ENCODE data around the gene ACTR2. TPM values are rescaled to one million over a fixed set of nuclear protein-coding genes. Genes with fewer than 3 reads are reported as not detected.

The ACTR2 gene
- total RNA-seq, 1 experiment from 2014 or later = 228 TPM

DNA sequence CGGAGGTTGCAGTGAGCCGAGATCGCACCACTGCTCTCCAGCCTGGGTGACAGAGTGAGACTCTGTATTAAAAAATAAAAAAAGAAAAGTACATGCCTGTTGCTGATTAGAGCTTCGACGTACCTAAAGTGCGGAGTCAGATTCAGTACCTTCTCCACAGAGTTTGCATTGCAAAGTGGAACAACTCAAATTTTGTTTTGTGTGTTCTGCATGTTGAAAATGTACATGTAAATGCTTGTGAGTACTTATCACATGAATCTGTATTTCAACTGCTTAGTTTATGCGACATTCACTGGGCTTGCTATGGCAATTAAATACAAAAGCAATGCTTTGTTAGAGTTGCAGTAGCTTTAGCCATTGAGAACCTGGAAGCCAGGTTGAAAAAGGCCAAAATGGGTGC lies 36.4 kb downstream of the ACTR2 start:
- H3K4me3 ChIP-seq (ENCODE audit: low read length) = no peak overlapping the region
- peaks cover 54% of the 10 kb centered on the region for H3K79me2 ChIP-seq (ENCODE audit: low read length)
- no peak for DNase-seq
- no peaks in the 10 kb centered on the region for H3K27me3 ChIP-seq (ENCODE audit: low read length)
- H3K9me2 ChIP-seq (replicated peaks; ENCODE audit: insufficient read depth, low read length) = no peaks in the 10 kb centered on the region
- peaks cover 23% of the 10 kb centered on the region for H3K4me1 ChIP-seq (ENCODE audit: low read length)
- no peak overlapping the region for H3K4me2 ChIP-seq (ENCODE audit: low read depth, low read length, poor library complexity, severe bottlenecking)
- peaks cover 76% of the 10 kb centered on the region for H4K20me1 ChIP-seq (ENCODE audit: insufficient read depth, low read depth, low read length)
- H3K27ac ChIP-seq (ENCODE audit: low read length) = no peak overlapping the region
- no peak overlapping the region for H3K9ac ChIP-seq (ENCODE audit: low read length)
- H3K36me3 ChIP-seq (ENCODE audit: insufficient read depth, low read length) = peaks cover 70% of the 10 kb centered on the region
- no peak overlapping the region for H2AFZ ChIP-seq (ENCODE audit: low read length)
- no peaks in the 10 kb centered on the region for H3K9me3 ChIP-seq (ENCODE audit: low read length)

DNA sequence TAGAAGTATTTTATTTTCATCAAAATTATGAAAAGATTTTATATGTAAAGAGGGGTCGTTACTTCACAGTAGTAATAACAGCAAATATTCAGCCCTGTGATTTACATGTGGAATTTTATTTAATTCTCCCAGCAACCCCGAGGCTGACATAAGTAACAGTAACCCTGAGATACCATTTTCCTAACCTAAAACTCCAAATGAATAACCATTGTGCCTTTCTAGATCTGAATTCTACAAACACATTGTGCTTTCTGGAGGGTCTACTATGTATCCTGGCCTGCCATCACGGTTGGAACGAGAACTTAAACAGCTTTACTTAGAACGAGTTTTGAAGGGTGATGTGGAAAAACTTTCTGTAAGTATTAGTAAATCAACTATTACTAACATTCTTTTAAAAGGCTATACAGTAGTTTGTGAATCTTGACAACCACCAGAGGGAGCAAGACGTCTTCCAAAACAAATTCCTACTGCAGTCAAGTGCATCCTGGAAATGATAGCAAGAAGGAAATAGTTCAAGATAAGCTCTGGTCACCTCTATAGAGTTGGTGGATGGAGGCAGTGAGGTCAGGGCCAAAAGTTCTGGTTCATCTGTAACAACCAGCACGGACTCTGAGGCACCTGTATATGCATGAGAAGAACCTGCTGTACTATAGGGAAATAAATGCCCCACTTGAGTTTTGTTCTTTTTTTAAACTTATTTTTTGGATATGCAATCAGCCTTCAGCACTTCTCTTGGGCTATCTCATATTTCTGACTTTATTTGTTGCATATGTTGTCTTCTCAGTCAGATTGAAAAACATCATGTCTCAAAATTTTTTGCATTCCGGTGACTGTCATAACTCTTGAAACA lies 37.4 kb downstream of the ACTR2 start:
- H3K4me2 ChIP-seq (ENCODE audit: low read depth, low read length, poor library complexity, severe bottlenecking) = no peak overlapping the region
- H3K27me3 ChIP-seq (ENCODE audit: low read length) = no peaks in the 10 kb centered on the region
- peaks cover 69% of the 10 kb centered on the region for H3K36me3 ChIP-seq (ENCODE audit: insufficient read depth, low read length)
- no peaks in the 10 kb centered on the region for H3K9me3 ChIP-seq (ENCODE audit: low read length)
- H3K9ac ChIP-seq (ENCODE audit: low read length) = no peak overlapping the region
- peaks cover 12% of the 10 kb centered on the region for H3K4me1 ChIP-seq (ENCODE audit: low read length)
- H3K27ac ChIP-seq (ENCODE audit: low read length) = no peak overlapping the region
- H2AFZ ChIP-seq (ENCODE audit: low read length) = no peak overlapping the region
- no peaks in the 10 kb centered on the region for H3K9me2 ChIP-seq (replicated peaks; ENCODE audit: insufficient read depth, low read length)
- H3K4me3 ChIP-seq (ENCODE audit: low read length) = no peak overlapping the region
- DNase-seq = peak; percentile 66
- peaks cover 67% of the 10 kb centered on the region for H4K20me1 ChIP-seq (ENCODE audit: insufficient read depth, low read depth, low read length)
- peaks cover 43% of the 10 kb centered on the region for H3K79me2 ChIP-seq (ENCODE audit: low read length)

DNA sequence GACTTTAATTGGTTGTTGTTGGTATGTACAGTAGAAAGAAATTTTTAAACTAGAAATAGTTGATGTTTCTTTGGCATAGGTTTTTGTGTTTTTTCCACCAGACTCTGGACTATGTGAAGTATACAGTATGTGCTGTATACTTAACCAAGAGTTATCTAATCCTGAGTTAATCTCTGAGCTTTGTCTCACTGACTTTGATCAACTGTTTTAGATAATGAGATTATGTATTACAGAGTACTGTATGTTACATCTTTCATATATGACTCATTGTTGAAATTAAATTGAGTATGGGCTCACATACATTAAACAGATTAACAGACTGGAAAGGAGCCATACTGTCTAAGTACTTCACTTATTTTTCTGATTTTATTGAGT lies 38.0 kb downstream of the ACTR2 start:
- H3K79me2 ChIP-seq (ENCODE audit: low read length) = peaks cover 37% of the 10 kb centered on the region

DNA sequence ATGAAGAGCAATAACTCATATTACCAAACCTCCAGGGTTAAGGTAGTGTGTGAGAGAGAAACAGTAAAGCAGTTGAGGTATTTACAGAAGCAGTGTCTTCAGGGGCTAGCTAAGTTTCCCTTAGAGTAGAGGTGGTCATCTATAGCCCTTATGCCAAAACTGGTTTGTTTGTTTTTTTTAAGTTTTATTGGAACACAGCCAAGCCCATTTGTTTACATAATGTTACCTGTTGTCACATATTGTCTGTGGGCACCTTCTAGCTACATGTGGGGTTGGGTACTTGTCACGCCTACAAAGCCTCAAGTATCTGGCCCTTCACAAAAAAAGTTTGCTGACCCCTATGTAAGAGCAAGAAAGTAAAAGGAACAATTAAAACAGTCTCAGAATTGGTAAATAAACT lies 39.4 kb downstream of the ACTR2 start:
- H4K20me1 ChIP-seq (ENCODE audit: insufficient read depth, low read depth, low read length) = peaks cover 55% of the 10 kb centered on the region
- H3K4me1 ChIP-seq (ENCODE audit: low read length) = no peaks in the 10 kb centered on the region
- H3K4me3 ChIP-seq (ENCODE audit: low read length) = no peak overlapping the region
- H3K27me3 ChIP-seq (ENCODE audit: low read length) = no peaks in the 10 kb centered on the region
- H3K9ac ChIP-seq (ENCODE audit: low read length) = no peak overlapping the region
- no peak for DNase-seq
- H3K79me2 ChIP-seq (ENCODE audit: low read length) = peaks cover 24% of the 10 kb centered on the region
- no peak overlapping the region for H3K4me2 ChIP-seq (ENCODE audit: low read depth, low read length, poor library complexity, severe bottlenecking)
- H3K36me3 ChIP-seq (ENCODE audit: insufficient read depth, low read length) = peaks cover 70% of the 10 kb centered on the region
- no peak overlapping the region for H2AFZ ChIP-seq (ENCODE audit: low read length)
- no peak overlapping the region for H3K27ac ChIP-seq (ENCODE audit: low read length)
- no peaks in the 10 kb centered on the region for H3K9me3 ChIP-seq (ENCODE audit: low read length)
- no peaks in the 10 kb centered on the region for H3K9me2 ChIP-seq (replicated peaks; ENCODE audit: insufficient read depth, low read length)

More for the DNA sequence above, 38.0 kb downstream of the ACTR2 start:
- H3K27me3 ChIP-seq (ENCODE audit: low read length) = no peaks in the 10 kb centered on the region
- H3K27ac ChIP-seq (ENCODE audit: low read length) = no peak overlapping the region
- H3K9me2 ChIP-seq (replicated peaks; ENCODE audit: insufficient read depth, low read length) = no peaks in the 10 kb centered on the region
- H3K4me3 ChIP-seq (ENCODE audit: low read length) = no peak overlapping the region
- no peak for DNase-seq
- H3K4me2 ChIP-seq (ENCODE audit: low read depth, low read length, poor library complexity, severe bottlenecking) = no peak overlapping the region
- H2AFZ ChIP-seq (ENCODE audit: low read length) = no peak overlapping the region
- peaks cover 70% of the 10 kb centered on the region for H3K36me3 ChIP-seq (ENCODE audit: insufficient read depth, low read length)
- no peaks in the 10 kb centered on the region for H3K9me3 ChIP-seq (ENCODE audit: low read length)
- no peak overlapping the region for H3K9ac ChIP-seq (ENCODE audit: low read length)
- H3K4me1 ChIP-seq (ENCODE audit: low read length) = peaks cover 9% of the 10 kb centered on the region
- peaks cover 62% of the 10 kb centered on the region for H4K20me1 ChIP-seq (ENCODE audit: insufficient read depth, low read depth, low read length)

DNA sequence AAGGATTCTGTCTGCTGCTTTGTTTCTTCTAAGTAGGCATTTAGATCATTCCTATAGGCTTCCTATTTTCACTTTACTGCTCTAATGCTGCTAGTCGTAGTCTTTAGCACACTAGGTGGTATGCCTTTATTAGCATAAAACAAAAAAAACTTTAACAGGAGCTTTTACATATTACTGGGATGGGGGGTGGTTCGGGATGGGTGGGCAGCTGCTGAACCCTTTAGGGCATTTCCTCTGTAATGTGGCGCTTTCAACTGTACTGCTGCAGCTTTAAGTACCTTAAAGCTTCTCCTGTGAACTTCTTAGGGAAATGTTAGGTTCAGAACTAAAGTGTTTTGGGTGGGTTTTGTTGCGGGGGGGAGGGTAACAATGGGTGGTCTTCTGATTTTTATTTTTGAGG lies 41.3 kb downstream of the ACTR2 start:
- Histone ChIP-seq H3K79me2 (ENCODE audit: low read length) (peaks cover 13% of the 10 kb centered on the region), H3K9ac (ENCODE audit: low read length) (no peak overlapping the region), H3K9me3 (ENCODE audit: low read length) (no peaks in the 10 kb centered on the region), H3K9me2 (replicated peaks; ENCODE audit: insufficient read depth, low read length) (no peaks in the 10 kb centered on the region), H3K4me1 (ENCODE audit: low read length) (no peaks in the 10 kb centered on the region), H3K4me2 (ENCODE audit: low read depth, low read length, poor library complexity, severe bottlenecking) (no peak overlapping the region), H3K4me3 (ENCODE audit: low read length) (no peak overlapping the region), H3K27ac (ENCODE audit: low read length) (no peak overlapping the region), H2AFZ (ENCODE audit: low read length) (no peak overlapping the region), H3K36me3 (ENCODE audit: insufficient read depth, low read length) (peaks cover 77% of the 10 kb centered on the region), H3K27me3 (ENCODE audit: low read length) (no peaks in the 10 kb centered on the region), H4K20me1 (ENCODE audit: insufficient read depth, low read depth, low read length) (peaks cover 47% of the 10 kb centered on the region)
- no peak for DNase-seq

DNA sequence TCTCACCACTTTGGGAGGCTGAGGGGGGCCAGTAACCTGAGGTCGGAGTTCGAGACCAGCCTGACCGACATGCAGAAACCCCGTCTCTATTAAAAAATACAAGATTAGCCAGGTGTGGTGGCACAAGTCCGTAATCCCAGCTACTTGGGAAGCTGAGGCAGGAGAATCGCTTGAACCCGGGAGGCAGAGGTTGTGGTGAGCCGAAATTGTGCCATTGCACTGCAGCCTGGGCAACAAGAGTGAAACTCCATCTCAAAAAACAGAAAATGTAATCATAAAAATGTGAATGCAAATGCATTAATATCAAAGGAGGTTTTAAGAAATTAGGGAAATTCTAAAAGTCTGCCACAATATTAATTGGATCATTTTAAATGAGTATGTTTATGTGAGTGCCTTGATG lies 45.7 kb downstream of the ACTR2 start:
- Histone ChIP-seq H4K20me1 (ENCODE audit: insufficient read depth, low read depth, low read length) (peaks cover 37% of the 10 kb centered on the region), H3K36me3 (ENCODE audit: insufficient read depth, low read length) (peaks cover 43% of the 10 kb centered on the region), H3K27ac (ENCODE audit: low read length) (no peak overlapping the region), H3K9me2 (replicated peaks; ENCODE audit: insufficient read depth, low read length) (no peaks in the 10 kb centered on the region), H3K4me2 (ENCODE audit: low read depth, low read length, poor library complexity, severe bottlenecking) (no peak overlapping the region), H3K9ac (ENCODE audit: low read length) (no peak overlapping the region), H3K27me3 (ENCODE audit: low read length) (no peaks in the 10 kb centered on the region), H2AFZ (ENCODE audit: low read length) (no peak overlapping the region), H3K79me2 (ENCODE audit: low read length) (no peaks in the 10 kb centered on the region), H3K9me3 (ENCODE audit: low read length) (no peaks in the 10 kb centered on the region), H3K4me3 (ENCODE audit: low read length) (no peak overlapping the region), H3K4me1 (ENCODE audit: low read length) (no peaks in the 10 kb centered on the region)
- DNase-seq = no peak

DNA sequence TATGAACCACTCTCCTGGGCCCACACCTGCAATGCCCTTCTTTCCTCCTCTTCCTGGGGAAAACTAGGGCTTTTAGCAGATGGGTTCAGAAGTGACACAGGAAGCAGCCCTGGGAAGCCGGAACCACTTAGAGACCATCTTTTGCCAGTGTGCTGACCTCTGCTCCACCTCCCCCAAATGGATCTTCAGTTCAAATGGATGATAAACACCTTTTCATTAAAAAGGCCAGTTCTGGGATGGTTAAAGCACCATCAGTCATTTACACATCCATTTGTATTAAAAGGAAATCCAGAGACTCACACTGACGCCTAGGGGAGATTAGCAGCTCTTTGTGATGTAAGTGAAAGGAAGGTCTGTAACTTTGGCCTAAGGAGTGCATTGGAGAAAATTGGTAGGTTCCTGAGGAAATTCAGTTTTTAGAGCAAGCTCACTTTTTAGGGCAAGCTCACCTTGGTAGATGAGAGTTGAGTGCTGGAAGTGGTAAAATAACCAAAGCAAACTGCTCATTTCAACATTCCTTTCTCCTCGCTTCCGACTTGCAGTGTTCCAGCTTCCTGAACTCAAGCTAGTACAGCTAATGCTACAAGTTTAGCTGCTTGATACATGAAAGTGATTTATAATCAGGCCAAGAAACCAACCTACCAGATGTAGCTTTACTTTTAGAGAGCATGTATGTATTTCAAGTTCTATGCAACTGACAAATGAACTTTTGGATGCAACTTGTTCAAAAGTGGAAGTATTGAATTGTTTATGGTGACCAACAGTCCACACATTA lies 47.7 kb downstream of the ACTR2 start:
- Histone ChIP-seq H3K27ac (ENCODE audit: low read length) (no peak overlapping the region), H3K4me2 (ENCODE audit: low read depth, low read length, poor library complexity, severe bottlenecking) (no peak overlapping the region), H3K4me1 (ENCODE audit: low read length) (no peaks in the 10 kb centered on the region), H3K9ac (ENCODE audit: low read length) (no peak overlapping the region), H3K9me2 (replicated peaks; ENCODE audit: insufficient read depth, low read length) (no peaks in the 10 kb centered on the region), H4K20me1 (ENCODE audit: insufficient read depth, low read depth, low read length) (peaks cover 40% of the 10 kb centered on the region), H3K36me3 (ENCODE audit: insufficient read depth, low read length) (peaks cover 29% of the 10 kb centered on the region), H2AFZ (ENCODE audit: low read length) (no peak overlapping the region), H3K79me2 (ENCODE audit: low read length) (no peaks in the 10 kb centered on the region), H3K4me3 (ENCODE audit: low read length) (no peak overlapping the region), H3K9me3 (ENCODE audit: low read length) (no peaks in the 10 kb centered on the region), H3K27me3 (ENCODE audit: low read length) (no peaks in the 10 kb centered on the region)
- DNase-seq = no peak

DNA sequence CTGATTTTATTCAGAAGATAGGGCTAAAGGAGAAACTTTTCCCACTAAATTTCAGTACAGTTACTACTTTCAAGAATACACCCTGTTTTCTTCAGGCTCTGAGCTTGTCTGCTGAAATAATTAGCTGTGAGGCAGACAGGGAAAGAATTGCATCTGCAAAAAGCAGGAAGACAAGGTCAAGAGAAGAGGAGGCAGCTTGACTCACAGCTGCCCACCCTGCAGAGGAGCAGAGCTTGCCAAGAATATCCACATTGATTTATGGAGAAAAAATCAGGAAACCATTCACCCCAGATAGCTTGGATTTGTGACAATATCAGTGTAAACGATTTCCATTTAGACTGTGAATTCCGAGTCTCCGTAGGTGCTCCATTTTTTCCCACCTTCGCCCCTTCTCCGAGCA lies 49.0 kb downstream of the ACTR2 start:
- Histone ChIP-seq H3K9me3 (ENCODE audit: low read length) (no peaks in the 10 kb centered on the region), H3K4me1 (ENCODE audit: low read length) (peaks cover 1% of the 10 kb centered on the region; the same call in 1 of the 2 replicates), H3K36me3 (ENCODE audit: insufficient read depth, low read length) (peaks cover 20% of the 10 kb centered on the region), H2AFZ (ENCODE audit: low read length) (no peak overlapping the region), H3K9ac (ENCODE audit: low read length) (no peak overlapping the region), H3K27ac (ENCODE audit: low read length) (no peak overlapping the region), H4K20me1 (ENCODE audit: insufficient read depth, low read depth, low read length) (peaks cover 39% of the 10 kb centered on the region), H3K4me3 (ENCODE audit: low read length) (no peak overlapping the region), H3K79me2 (ENCODE audit: low read length) (no peaks in the 10 kb centered on the region), H3K9me2 (replicated peaks; ENCODE audit: insufficient read depth, low read length) (no peaks in the 10 kb centered on the region), H3K4me2 (ENCODE audit: low read depth, low read length, poor library complexity, severe bottlenecking) (no peak overlapping the region), H3K27me3 (ENCODE audit: low read length) (no peaks in the 10 kb centered on the region)
- DNase-seq = no peak

Data from Karpas-422 (cell line).